ENCODE measurements around the gene LCE2D. TPM values are rescaled to one million over a fixed set of nuclear protein-coding genes. Genes with fewer than 3 reads are reported as not detected.
"Not testable (repeated sequence)": the region's sequence is repeated elsewhere in the genome, so short reads cannot be mapped to it uniquely, and the experiment has no call there.

The LCE2D gene
- total RNA-seq, 1 experiment from 2014 or later, result not detected

DNA sequence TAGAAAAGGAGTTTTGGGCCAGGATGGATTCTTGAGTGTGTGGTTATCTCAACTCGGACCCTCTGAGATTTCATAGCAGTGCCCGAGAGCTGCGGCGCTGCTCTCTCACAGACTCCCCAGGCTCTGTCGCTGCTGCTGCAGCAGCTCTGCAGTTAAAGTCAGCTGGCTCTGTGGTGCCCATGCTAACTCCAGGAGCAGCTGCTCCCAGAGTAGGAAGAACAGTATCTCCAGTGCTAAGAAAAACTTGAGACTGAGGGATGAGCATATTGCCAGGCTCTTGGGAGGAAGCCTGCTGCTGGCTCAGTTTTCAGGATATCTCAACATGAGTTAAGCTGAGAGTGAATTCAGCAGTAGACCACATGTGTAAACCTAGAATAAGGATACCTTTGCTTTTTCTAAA is 4.5 kb downstream of the LCE2D start:
- Histone ChIP-seq H3K9me2 (ENCODE audit: insufficient read depth) (no peaks in the 10 kb centered on the region), H3F3A (ENCODE audit: insufficient read depth, low read depth) (no peaks in the 10 kb centered on the region), H3K4me2 (no peak overlapping the region), H3K79me2 (ENCODE audit: low read depth) (no peaks in the 10 kb centered on the region), H2AFZ (no peak overlapping the region), H3K4me1 (replicated peaks; ENCODE audit: insufficient read depth) (no peaks in the 10 kb centered on the region), H3K9me3 (ENCODE audit: insufficient read depth, low read depth) (no peaks in the 10 kb centered on the region), H3K27me3 (ENCODE audit: insufficient read depth, low read depth) (peaks cover 45% of the 10 kb centered on the region), H3K27ac (no peak overlapping the region), H3K36me3 (ENCODE audit: low read depth) (no peaks in the 10 kb centered on the region), H4K20me1 (ENCODE audit: insufficient read depth) (no peaks in the 10 kb centered on the region), H3K4me3 (no peak overlapping the region)
- intact Hi-C loops (cut with micrococcal nuclease; ENCODE audit: unreplicated experiment), result no loop called here
- no peak for DNase-seq
- no peak for TF ChIP-seq EZH2 (IDR thresholded peaks at IDR 0.05; ENCODE audit: low read depth)
- TF ChIP-seq, protein P1, sequence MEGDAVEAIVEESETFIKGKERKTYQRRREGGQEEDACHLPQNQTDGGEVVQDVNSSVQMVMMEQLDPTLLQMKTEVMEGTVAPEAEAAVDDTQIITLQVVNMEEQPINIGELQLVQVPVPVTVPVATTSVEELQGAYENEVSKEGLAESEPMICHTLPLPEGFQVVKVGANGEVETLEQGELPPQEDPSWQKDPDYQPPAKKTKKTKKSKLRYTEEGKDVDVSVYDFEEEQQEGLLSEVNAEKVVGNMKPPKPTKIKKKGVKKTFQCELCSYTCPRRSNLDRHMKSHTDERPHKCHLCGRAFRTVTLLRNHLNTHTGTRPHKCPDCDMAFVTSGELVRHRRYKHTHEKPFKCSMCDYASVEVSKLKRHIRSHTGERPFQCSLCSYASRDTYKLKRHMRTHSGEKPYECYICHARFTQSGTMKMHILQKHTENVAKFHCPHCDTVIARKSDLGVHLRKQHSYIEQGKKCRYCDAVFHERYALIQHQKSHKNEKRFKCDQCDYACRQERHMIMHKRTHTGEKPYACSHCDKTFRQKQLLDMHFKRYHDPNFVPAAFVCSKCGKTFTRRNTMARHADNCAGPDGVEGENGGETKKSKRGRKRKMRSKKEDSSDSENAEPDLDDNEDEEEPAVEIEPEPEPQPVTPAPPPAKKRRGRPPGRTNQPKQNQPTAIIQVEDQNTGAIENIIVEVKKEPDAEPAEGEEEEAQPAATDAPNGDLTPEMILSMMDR (conservative IDR thresholded peaks at IDR 0.05), result no peak
- CTCF ChIA-PET, result no interaction called here
- POLR2A ChIA-PET (ENCODE audit: unreplicated experiment), result no interaction called here
- no TSS peak for BruUV-seq (replicated peaks)

DNA sequence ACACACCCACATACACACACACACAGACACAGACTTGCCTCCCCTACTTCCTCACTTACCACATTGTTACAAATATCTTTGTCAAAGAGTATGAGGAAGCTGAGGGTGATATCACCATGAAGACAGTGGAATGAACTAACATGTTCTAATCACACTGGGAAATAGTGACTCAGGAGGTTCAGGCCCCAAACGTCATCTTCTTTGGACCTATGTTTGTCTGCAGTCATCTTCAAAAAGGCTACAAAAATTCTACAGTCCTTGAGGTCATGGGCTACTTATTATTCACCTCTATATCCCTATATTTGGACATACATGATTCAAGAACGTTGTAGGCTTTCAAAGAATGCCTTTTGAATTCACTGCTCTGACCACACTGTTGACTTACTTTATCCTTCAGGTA is 9.8 kb downstream of the LCE2D start:
- H3K4me2 ChIP-seq, result no peak overlapping the region
- H3K4me1 ChIP-seq (replicated peaks; ENCODE audit: insufficient read depth), result no peaks in the 10 kb centered on the region
- no peaks in the 10 kb centered on the region for H4K20me1 ChIP-seq (ENCODE audit: insufficient read depth)
- H3K79me2 ChIP-seq (ENCODE audit: low read depth), result no peaks in the 10 kb centered on the region
- BruUV-seq (replicated peaks), result no TSS peak
- H3F3A ChIP-seq (ENCODE audit: insufficient read depth, low read depth), result no peaks in the 10 kb centered on the region
- H3K36me3 ChIP-seq (ENCODE audit: low read depth), result no peaks in the 10 kb centered on the region
- POLR2A ChIA-PET (ENCODE audit: unreplicated experiment), result no interaction called here
- no peak overlapping the region for H3K27ac ChIP-seq
- DNase-seq, result no peak
- no peak overlapping the region for H2AFZ ChIP-seq
- intact Hi-C loops (cut with micrococcal nuclease; ENCODE audit: unreplicated experiment), result no loop called here
- H3K9me3 ChIP-seq (ENCODE audit: insufficient read depth, low read depth), result no peaks in the 10 kb centered on the region
- H3K27me3 ChIP-seq (ENCODE audit: insufficient read depth, low read depth), result peaks cover 56% of the 10 kb centered on the region
- CTCF ChIA-PET, result no interaction called here
- no peaks in the 10 kb centered on the region for H3K9me2 ChIP-seq (ENCODE audit: insufficient read depth)
- TF ChIP-seq EZH2 (IDR thresholded peaks at IDR 0.05; ENCODE audit: low read depth), result no peak
- TF ChIP-seq, protein P1 (conservative IDR thresholded peaks at IDR 0.05), result no peak
- no peak overlapping the region for H3K4me3 ChIP-seq

DNA sequence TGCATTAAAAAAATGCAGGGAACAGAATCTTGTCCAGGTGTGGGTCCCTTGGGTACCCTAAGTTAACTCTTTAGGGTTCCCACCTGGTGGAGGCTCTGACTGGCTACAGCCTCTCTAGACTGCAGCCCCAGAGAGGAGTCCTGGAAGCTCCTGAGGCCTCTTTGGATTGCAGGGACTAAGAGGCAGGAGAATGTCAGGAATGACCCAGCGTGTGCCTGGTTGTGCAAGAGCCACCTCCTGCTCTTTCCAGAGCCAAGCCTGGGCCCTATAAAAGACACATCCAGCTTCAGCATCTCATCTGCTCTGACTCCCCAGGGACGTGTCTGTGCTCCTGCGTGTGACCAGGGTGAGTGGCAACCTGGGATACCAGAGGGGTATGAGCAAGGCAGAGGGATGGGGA is 11.8 kb downstream of the LCE2D start, which contains the start of gene LCE2C:
Gene LCE2C (plus strand): TSS at position 297 of the 400 bp plus-strand sequence. CDS start 737 bp downstream, outside the sequence.
- H3K9me3 ChIP-seq (ENCODE audit: insufficient read depth, low read depth); H4K20me1 ChIP-seq (ENCODE audit: insufficient read depth); BruUV-seq (replicated peaks); POLR2A ChIA-PET (ENCODE audit: unreplicated experiment); H3K4me2 ChIP-seq; intact Hi-C loops (cut with micrococcal nuclease; ENCODE audit: unreplicated experiment); H3K9me2 ChIP-seq (ENCODE audit: insufficient read depth); H2AFZ ChIP-seq; H3K4me3 ChIP-seq; DNase-seq; H3K4me1 ChIP-seq (replicated peaks; ENCODE audit: insufficient read depth); H3K79me2 ChIP-seq (ENCODE audit: low read depth); H3F3A ChIP-seq (ENCODE audit: insufficient read depth, low read depth); H3K36me3 ChIP-seq (ENCODE audit: low read depth); CTCF ChIA-PET; H3K27ac ChIP-seq: not testable (repeated sequence)
- H3K27me3 ChIP-seq (ENCODE audit: insufficient read depth, low read depth), result peaks cover 65% of the 10 kb centered on the region

DNA sequence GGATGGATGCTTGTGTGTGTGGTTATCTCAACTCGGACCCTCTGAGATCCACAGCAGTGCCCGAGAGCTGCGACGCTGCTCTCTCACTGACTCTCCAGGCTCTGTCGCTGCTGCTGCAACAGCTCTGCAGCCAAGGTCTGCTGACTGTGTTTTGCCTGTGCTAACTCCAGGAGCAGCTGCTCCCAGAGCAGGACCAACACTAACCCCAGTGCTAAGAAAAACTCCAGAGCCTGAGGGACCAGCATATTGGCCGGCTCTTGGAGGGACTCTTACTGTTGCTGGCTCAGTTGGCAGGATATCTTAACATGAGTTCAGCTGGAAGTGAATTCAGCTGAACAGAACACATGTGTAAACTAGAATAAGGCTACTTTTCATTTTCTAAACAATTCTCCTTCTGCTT is 16.3 kb downstream of the LCE2D start:
- Histone ChIP-seq H3K27ac (no peak overlapping the region), H3K4me3 (no peak overlapping the region), H3K4me1 (replicated peaks; ENCODE audit: insufficient read depth) (no peaks in the 10 kb centered on the region), H2AFZ (no peak overlapping the region), H3F3A (ENCODE audit: insufficient read depth, low read depth) (no peaks in the 10 kb centered on the region), H3K9me2 (ENCODE audit: insufficient read depth) (no peaks in the 10 kb centered on the region), H3K79me2 (ENCODE audit: low read depth) (no peaks in the 10 kb centered on the region), H3K27me3 (ENCODE audit: insufficient read depth, low read depth) (peaks cover 48% of the 10 kb centered on the region), H3K36me3 (ENCODE audit: low read depth) (no peaks in the 10 kb centered on the region), H4K20me1 (ENCODE audit: insufficient read depth) (no peaks in the 10 kb centered on the region), H3K4me2 (no peak overlapping the region), H3K9me3 (ENCODE audit: insufficient read depth, low read depth) (no peaks in the 10 kb centered on the region)
- no TSS peak for BruUV-seq (replicated peaks)
- TF ChIP-seq EZH2 (IDR thresholded peaks at IDR 0.05; ENCODE audit: low read depth), result no peak
- TF ChIP-seq, protein P1 (conservative IDR thresholded peaks at IDR 0.05), result no peak
- ChIA-PET POLR2A (ENCODE audit: unreplicated experiment) (no interaction called here), CTCF (no interaction called here)
- no peak for DNase-seq
- intact Hi-C loops (cut with micrococcal nuclease; ENCODE audit: unreplicated experiment), result no loop called here

All from PC-9 (cell line).